Tibial nerve (tissue), 4 donors: ENCODE measurements around the gene CNTN2.

Source experiments
- CTCF ChIP-seq, 5 experiments: fragments of 200-600 bp in 3 of 5; fragments of 450-650 bp in 2 of 5; sonication (generic) in 3 of 5; IDR thresholded peaks; one replicate each; pipeline ENCODE4 v1.5.1; 2016 to 2019; ENCODE audit warnings: antibody characterized with exemption in 5 of 5, mild to moderate bottlenecking in 3 of 5, moderate library complexity in 2 of 5
- EP300 ChIP-seq, 2 donors: sonication (generic); formaldehyde crosslinking; IDR thresholded peaks; one replicate each; pipeline ENCODE4 v1.6.1; 2017; ENCODE audit warnings: antibody characterized with exemption in 2 of 2, mild to moderate bottlenecking in 1 of 2
- POLR2A ChIP-seq, 2 donors: fragments of 450-650 bp; IDR thresholded peaks; one replicate each; pipeline ENCODE4 v1.6.1; 2017; ENCODE audit warnings: antibody characterized with exemption in 2 of 2, mild to moderate bottlenecking in 2 of 2, moderate library complexity in 2 of 2

- TF ChIP-seq CTCF (IDR thresholded peaks at IDR 0.05) (no peak), EP300 (IDR thresholded peaks at IDR 0.05) (no peak), POLR2A (IDR thresholded peaks at IDR 0.05) (no peak)
Measured at GRCh38 chr1:205056188-205056611, 13.2 kb downstream of the CNTN2 start.
